Measurements from ENCODE around the gene FGF12.

DNA sequence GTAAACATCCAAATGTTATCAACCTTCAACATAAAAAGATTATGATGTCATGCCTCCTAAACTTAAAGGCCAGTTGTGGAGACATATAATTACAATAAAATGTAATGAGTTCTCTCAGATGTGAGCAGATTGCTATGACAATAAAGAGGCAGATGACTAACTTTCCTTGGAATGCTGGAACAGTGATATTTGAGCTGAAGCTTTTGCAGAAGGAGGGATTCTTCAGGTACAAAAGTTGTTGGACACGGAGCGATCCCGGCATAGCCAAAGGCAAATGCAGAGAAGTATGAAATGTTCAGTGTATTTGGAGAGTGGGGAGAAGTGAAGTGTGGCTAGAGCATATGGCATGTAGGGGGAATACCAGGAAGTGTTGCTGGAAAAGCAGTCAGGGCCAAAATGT is 520.1 kb downstream of the FGF12 start:
- TF ChIP-seq MYC (IDR thresholded peaks at IDR 0.05; ENCODE audit: borderline replicate concordance, low read length) (no peak), FOXS1 (CRISPR knock-in tag; IDR thresholded peaks at IDR 0.05) (no peak), NR3C1 (IDR thresholded peaks at IDR 0.05) (no peak), POLR2AphosphoS2 (conservative IDR thresholded peaks at IDR 0.05; ENCODE audit: low read length) (no peak), RFX5 (IDR thresholded peaks at IDR 0.05) (no peak), EP300 (IDR thresholded peaks at IDR 0.05) (no peak), TP53 (CRISPR knock-in tag; IDR thresholded peaks at IDR 0.05) (no peak), MAZ (IDR thresholded peaks at IDR 0.05; ENCODE audit: borderline replicate concordance, low read depth, low read length) (no peak), MAFK (IDR thresholded peaks at IDR 0.05; ENCODE audit: partially characterized antibody) (no peak)
- TF ChIP-seq, protein P1, sequence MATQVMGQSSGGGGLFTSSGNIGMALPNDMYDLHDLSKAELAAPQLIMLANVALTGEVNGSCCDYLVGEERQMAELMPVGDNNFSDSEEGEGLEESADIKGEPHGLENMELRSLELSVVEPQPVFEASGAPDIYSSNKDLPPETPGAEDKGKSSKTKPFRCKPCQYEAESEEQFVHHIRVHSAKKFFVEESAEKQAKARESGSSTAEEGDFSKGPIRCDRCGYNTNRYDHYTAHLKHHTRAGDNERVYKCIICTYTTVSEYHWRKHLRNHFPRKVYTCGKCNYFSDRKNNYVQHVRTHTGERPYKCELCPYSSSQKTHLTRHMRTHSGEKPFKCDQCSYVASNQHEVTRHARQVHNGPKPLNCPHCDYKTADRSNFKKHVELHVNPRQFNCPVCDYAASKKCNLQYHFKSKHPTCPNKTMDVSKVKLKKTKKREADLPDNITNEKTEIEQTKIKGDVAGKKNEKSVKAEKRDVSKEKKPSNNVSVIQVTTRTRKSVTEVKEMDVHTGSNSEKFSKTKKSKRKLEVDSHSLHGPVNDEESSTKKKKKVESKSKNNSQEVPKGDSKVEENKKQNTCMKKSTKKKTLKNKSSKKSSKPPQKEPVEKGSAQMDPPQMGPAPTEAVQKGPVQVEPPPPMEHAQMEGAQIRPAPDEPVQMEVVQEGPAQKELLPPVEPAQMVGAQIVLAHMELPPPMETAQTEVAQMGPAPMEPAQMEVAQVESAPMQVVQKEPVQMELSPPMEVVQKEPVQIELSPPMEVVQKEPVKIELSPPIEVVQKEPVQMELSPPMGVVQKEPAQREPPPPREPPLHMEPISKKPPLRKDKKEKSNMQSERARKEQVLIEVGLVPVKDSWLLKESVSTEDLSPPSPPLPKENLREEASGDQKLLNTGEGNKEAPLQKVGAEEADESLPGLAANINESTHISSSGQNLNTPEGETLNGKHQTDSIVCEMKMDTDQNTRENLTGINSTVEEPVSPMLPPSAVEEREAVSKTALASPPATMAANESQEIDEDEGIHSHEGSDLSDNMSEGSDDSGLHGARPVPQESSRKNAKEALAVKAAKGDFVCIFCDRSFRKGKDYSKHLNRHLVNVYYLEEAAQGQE (IDR thresholded peaks at IDR 0.05), result no peak
- TF ChIP-seq, protein P2, sequence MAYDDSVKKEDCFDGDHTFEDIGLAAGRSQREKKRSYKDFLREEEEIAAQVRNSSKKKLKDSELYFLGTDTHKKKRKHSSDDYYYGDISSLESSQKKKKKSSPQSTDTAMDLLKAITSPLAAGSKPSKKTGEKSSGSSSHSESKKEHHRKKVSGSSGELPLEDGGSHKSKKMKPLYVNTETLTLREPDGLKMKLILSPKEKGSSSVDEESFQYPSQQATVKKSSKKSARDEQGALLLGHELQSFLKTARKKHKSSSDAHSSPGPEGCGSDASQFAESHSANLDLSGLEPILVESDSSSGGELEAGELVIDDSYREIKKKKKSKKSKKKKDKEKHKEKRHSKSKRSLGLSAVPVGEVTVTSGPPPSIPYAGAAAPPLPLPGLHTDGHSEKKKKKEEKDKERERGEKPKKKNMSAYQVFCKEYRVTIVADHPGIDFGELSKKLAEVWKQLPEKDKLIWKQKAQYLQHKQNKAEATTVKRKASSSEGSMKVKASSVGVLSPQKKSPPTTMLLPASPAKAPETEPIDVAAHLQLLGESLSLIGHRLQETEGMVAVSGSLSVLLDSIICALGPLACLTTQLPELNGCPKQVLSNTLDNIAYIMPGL (CRISPR knock-in tag; IDR thresholded peaks at IDR 0.05; ENCODE audit: borderline replicate concordance), result no peak
- TF ChIP-seq, protein P3, sequence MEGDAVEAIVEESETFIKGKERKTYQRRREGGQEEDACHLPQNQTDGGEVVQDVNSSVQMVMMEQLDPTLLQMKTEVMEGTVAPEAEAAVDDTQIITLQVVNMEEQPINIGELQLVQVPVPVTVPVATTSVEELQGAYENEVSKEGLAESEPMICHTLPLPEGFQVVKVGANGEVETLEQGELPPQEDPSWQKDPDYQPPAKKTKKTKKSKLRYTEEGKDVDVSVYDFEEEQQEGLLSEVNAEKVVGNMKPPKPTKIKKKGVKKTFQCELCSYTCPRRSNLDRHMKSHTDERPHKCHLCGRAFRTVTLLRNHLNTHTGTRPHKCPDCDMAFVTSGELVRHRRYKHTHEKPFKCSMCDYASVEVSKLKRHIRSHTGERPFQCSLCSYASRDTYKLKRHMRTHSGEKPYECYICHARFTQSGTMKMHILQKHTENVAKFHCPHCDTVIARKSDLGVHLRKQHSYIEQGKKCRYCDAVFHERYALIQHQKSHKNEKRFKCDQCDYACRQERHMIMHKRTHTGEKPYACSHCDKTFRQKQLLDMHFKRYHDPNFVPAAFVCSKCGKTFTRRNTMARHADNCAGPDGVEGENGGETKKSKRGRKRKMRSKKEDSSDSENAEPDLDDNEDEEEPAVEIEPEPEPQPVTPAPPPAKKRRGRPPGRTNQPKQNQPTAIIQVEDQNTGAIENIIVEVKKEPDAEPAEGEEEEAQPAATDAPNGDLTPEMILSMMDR (IDR thresholded peaks at IDR 0.05), result no peak
- TF ChIP-seq, protein P4, sequence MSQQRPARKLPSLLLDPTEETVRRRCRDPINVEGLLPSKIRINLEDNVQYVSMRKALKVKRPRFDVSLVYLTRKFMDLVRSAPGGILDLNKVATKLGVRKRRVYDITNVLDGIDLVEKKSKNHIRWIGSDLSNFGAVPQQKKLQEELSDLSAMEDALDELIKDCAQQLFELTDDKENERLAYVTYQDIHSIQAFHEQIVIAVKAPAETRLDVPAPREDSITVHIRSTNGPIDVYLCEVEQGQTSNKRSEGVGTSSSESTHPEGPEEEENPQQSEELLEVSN (IDR thresholded peaks at IDR 0.05; ENCODE audit: borderline replicate concordance, low read depth), result no peak

Data from A549 (cell line).